ENCODE measurements around the gene DLG2. TPM values are rescaled to one million over a fixed set of nuclear protein-coding genes. Genes with fewer than 3 reads are reported as not detected.
"Not testable (repeated sequence)": the region's sequence is repeated elsewhere in the genome, so short reads cannot be mapped to it uniquely, and the experiment has no call there.

The DLG2 gene
- polyA plus RNA-seq, 3 donors = 0.24 to 0.39 TPM; not detected in 1

- Mint-ChIP-seq H3K27me3 (ENCODE audit: low read depth in 3 of 3) (peaks cover 0 to 6% (median 0%) of the 10 kb centered on the region in 3 donors), H3K27ac (no peak overlapping the region), H3K4me1 (no peaks in the 10 kb centered on the region), H3K36me3 (no peaks in the 10 kb centered on the region), H3K4me3 (no peak overlapping the region), H3K9me3 (peaks cover 0 to 12% (median 6%) of the 10 kb centered on the region in 7 donors)
- Histone ChIP-seq H3K36me3 (replicated peaks in 1 of 2; ENCODE audit: control insufficient read depth in 1 of 2, insufficient read depth in 2 of 2, low read length in 2 of 2) (no peaks in the 10 kb centered on the region), H3K4me2 (replicated peaks; ENCODE audit: extremely low read depth, low read length, poor library complexity, severe bottlenecking) (no peak overlapping the region), H3K4me3 (replicated peaks in 1 of 3; ENCODE audit: low read depth in 2 of 3, low read length in 3 of 3) (no peak overlapping the region), H4K20me1 (ENCODE audit: insufficient read depth, low read length) (no peaks in the 10 kb centered on the region), H3K79me2 (ENCODE audit: insufficient read depth, low read length) (no peaks in the 10 kb centered on the region), H3K4me1 (ENCODE audit: control insufficient read depth in 1 of 2, insufficient read depth in 2 of 2, low read length in 2 of 2) (no peaks in the 10 kb centered on the region), H2AFZ (ENCODE audit: insufficient read depth, low read depth, low read length, poor library complexity, severe bottlenecking) (no peak overlapping the region), H3K27ac (ENCODE audit: low read depth in 1 of 2, low read length in 2 of 2) (no peak overlapping the region), H3K9me3 (replicated peaks in 1 of 2; ENCODE audit: control insufficient read depth in 1 of 2, insufficient read depth in 1 of 2, low read length in 2 of 2) (peaks cover 0 to 4% of the 10 kb centered on the region in 2 donors), H3K9ac (ENCODE audit: insufficient read depth, low read length, poor library complexity, severe bottlenecking) (no peak overlapping the region), H3K27me3 (ENCODE audit: control insufficient read depth in 2 of 2, insufficient read depth in 2 of 2, low read length in 2 of 2) (no peaks in the 10 kb centered on the region)
- no peak for DNase-seq
- no peak for TF ChIP-seq CTCF (IDR thresholded peaks at IDR 0.05)
- WGBS (ENCODE audit: insufficient coverage) = 95% methylated on average over 2 of the region's 2 CpGs
- intact Hi-C loops (cut with micrococcal nuclease) = no loop called here
Measured at GRCh38 chr11:83448686-83449085, 2178.5 kb downstream of the DLG2 start.

- H3K4me2 ChIP-seq (replicated peaks; ENCODE audit: extremely low read depth, low read length, poor library complexity, severe bottlenecking); intact Hi-C loops (cut with micrococcal nuclease); H3K4me3 Mint-ChIP-seq; H3K9me3 ChIP-seq (replicated peaks in 1 of 2; ENCODE audit: control insufficient read depth in 1 of 2, insufficient read depth in 1 of 2, low read length in 2 of 2); H3K4me1 ChIP-seq (ENCODE audit: control insufficient read depth in 1 of 2, insufficient read depth in 2 of 2, low read length in 2 of 2); H3K27me3 ChIP-seq (ENCODE audit: control insufficient read depth in 2 of 2, insufficient read depth in 2 of 2, low read length in 2 of 2); H3K4me1 Mint-ChIP-seq; H3K79me2 ChIP-seq (ENCODE audit: insufficient read depth, low read length); H3K36me3 ChIP-seq (replicated peaks in 1 of 2; ENCODE audit: control insufficient read depth in 1 of 2, insufficient read depth in 2 of 2, low read length in 2 of 2); H3K4me3 ChIP-seq (replicated peaks in 1 of 3; ENCODE audit: low read depth in 2 of 3, low read length in 3 of 3); H3K27me3 Mint-ChIP-seq (ENCODE audit: low read depth in 3 of 3); H3K27ac ChIP-seq (ENCODE audit: low read depth in 1 of 2, low read length in 2 of 2); H3K27ac Mint-ChIP-seq; H4K20me1 ChIP-seq (ENCODE audit: insufficient read depth, low read length); H2AFZ ChIP-seq (ENCODE audit: insufficient read depth, low read depth, low read length, poor library complexity, severe bottlenecking); H3K9ac ChIP-seq (ENCODE audit: insufficient read depth, low read length, poor library complexity, severe bottlenecking); DNase-seq; H3K36me3 Mint-ChIP-seq: not testable (repeated sequence)
- WGBS (ENCODE audit: insufficient coverage) = 90% methylated on average over 5 of the region's 6 CpGs
- H3K9me3 Mint-ChIP-seq = peaks cover 0 to 12% (median 7%) of the 10 kb centered on the region in 7 donors
Measured at GRCh38 chr11:83443880-83444279, 2183.3 kb downstream of the DLG2 start.

Data from CD14-positive monocyte (primary cell).